GM19035 (cell line): ENCODE data around the gene NOX4.
"Not testable (repeated sequence)": the region's sequence is repeated elsewhere in the genome, so short reads cannot be mapped to it uniquely, and the experiment has no call there.

ENCODE experiments used
- ATAC-seq: cut with Tn5 transposase; IDR thresholded peaks from one replicate; pipeline ENCODE4 v1.9.1; 2021; ENCODE audit not compliant: unreplicated experiment

Gene NOX4

GRCh38 chr11:89463266-89463780 lies 27.9 kb downstream of the NOX4 start:
- no peak for ATAC-seq

DNA sequence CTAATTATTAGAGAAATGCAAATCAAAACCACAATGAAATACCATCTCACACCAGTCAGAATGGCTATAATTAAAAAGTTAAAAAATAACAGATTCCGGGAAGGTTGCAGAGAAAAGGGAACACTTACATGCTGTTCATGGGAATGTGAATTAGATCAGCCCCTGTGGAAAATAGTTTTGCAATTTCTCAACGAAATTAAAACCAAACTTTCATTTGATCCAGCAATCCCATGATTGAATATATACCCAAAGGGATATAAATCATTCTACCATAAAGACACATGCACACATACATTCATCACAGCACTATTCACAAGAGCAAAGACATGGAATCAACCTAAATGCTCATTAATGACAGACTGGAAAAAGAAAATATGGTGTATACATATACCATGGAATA lies 32.5 kb downstream of the NOX4 start:
- no peak for ATAC-seq

GRCh38 chr11:89457190-89457589 lies 34.0 kb downstream of the NOX4 start:
- no peak for ATAC-seq

GRCh38 chr11:89456681-89457080 lies 34.5 kb downstream of the NOX4 start:
- no peak for ATAC-seq

DNA sequence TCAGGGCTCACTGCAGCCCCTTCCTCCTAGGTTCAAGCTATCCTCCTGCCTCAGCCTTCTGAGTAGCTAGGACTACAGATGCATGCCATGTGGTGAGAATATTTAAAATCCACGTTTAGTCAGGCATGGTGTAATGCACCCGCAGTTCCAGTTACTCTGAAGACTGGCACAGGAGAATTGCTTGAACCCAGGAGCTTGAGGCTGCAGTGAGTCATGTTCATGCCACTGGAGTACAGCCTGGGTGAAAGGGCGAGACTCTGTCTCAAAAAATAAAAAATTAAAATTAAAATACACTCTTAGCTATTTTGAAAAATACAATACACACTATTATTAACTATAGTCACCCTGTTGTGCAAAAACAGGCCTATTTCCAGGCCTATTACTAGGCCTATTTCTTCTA lies 38.4 kb downstream of the NOX4 start:
- no peak for ATAC-seq

- no peak for ATAC-seq
Measured at GRCh38 chr11:89447845-89448244, 43.3 kb downstream of the NOX4 start.

DNA sequence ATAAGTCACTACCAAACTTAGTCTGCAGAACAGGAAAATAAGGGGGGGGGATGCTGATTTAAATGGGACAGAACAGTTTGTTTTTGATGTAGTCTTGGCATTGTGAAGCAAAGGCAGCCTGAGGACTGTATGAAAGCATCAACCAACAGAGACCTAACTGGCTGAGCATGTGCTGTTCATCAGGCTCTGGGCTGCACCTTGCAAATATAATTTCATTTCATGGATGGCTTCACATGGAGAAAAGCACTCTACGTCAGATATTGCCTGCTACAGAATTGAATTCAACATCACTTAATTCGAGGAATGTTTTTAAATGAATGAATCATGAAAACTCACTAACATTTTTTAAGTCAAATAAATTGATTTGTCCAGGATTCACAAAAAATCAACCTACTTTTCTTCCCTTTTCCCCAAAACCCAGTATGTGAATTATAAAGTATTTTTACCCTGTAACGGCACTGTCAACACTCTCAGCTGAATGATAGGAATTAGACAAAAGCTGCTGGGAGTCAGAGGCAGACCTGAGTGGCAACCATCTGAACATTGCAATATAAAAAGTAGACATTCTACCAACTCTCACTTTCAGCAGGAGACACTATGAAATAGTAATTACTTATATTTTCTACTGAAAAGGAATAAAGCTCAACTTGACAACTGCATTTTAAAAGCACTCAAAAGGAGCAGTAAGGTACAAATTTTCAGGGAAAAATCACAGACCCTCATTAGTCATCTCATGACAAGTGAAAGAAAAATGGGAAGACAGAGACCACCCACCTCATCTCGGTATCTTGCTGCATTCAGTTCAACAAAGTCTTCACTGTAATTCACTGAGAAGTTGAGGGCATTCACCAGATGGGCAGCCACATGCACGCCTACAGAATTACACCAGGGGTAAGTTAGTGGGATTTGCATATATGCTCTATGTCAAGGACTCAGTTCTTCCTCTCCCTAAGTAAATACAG lies 47.5 kb downstream of the NOX4 start:
- ATAC-seq, result no peak

- ATAC-seq, result no peak
Measured at GRCh38 chr11:89442801-89443200, 48.4 kb downstream of the NOX4 start.

DNA sequence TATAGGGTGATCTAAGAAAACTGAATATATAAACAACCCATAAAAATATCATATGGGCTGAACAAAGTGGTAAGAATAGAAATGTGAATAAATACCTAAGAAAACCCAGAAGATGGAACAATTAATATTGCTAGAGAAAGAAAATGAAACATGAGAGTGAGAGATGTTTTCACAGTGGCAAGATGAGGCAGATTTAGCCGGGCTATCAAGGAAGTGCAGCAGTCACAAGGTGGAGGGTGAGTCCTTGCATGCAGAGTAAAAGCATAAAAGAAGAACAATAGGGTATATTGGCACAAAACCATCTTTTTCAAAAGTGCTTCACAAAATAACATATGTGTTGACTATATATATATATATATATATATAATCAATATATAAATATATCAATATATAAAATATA lies 49.6 kb downstream of the NOX4 start:
- ATAC-seq, result no peak

GRCh38 chr11:89437317-89437716 lies 53.9 kb downstream of the NOX4 start:
- no peak for ATAC-seq

- no peak for ATAC-seq
Measured at GRCh38 chr11:89436071-89436470, 55.1 kb downstream of the NOX4 start.

DNA sequence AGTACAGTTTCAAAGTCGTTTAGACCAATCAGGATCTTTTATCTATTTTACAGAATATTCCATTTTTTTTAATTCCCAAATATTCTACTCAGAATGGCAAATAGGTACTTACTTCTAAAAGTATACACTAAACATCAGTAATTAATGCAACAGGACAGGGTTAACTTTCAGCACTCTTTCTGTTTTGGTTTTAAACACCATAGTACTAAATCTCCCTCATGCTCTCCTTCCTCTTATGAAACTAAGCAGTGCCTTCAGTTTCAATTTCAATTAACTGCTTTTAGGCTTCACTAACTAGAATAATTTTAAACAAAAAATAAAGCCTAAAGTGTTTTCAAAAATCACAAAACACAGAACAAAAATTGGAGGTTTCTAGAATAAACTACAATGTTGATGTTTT lies 57.9 kb downstream of the NOX4 start:
- peak; percentile 73 for ATAC-seq

DNA sequence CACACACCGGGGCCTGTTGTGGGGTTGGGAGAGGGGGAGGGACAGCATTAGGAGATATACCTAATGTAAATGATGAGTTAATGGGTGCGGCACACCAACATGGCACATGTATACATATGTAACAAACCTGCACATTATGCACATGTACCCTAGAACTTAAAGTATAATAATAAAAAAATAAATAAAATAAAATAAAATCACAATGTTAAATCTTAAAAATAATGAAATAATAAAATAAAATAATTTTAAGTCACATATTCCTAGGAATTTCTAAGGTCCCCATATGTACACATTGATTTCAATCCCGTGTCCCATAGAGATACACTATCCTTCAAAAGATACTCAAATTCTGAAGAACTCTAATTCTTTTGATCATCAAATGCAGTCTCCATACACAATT lies 59.0 kb downstream of the NOX4 start:
- ATAC-seq, result not testable (repeated sequence)

GRCh38 chr11:89426501-89426900 lies 64.7 kb downstream of the NOX4 start:
- ATAC-seq, result not testable (repeated sequence)

DNA sequence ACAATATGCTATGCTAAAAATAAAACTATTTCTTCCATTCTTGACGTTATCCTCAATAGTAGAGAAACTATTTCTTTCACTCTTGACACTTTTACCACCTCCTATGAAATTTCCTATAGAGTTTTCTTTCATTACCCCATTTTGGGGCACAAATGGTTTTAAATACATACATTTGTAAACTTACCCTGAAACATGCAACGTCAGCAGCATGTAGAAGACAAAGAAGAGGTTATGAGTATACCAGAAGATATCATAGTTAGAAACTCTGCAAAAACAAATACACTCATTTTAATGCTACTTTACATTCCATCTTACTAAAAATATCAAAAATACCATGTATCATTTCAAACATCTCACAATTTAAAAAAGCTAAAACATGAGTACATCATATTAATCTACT lies 69.5 kb downstream of the NOX4 start:
- no peak for ATAC-seq

- no peak for ATAC-seq
Measured at GRCh38 chr11:89420981-89421380, 70.2 kb downstream of the NOX4 start.

- no peak for ATAC-seq
Measured at GRCh38 chr11:89416961-89417360, 74.2 kb downstream of the NOX4 start.

DNA sequence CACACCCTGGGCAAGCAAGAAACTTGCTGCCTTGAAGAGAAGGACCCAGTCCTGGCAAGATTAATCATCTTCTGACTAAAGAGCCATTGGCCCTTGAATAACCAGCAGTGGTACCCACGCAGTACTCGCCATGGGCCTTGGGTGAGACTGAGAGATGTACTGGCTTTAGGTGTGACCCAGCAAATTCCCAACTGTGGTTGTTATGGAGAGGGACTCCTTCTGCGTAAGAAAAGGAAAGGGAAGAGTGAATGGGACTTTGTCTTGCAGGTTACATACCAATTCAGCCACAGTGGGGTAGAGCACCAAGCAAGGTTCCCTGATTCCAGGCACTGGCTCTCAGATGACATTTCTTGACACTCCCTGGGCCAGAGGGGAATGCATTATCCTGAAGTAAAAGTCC lies 80.1 kb downstream of the NOX4 start:
- ATAC-seq, result not testable (repeated sequence)

GRCh38 chr11:89410666-89411065 lies 80.5 kb downstream of the NOX4 start:
- not testable (repeated sequence) for ATAC-seq

GRCh38 chr11:89408441-89408840 lies 82.7 kb downstream of the NOX4 start:
- not testable (repeated sequence) for ATAC-seq

DNA sequence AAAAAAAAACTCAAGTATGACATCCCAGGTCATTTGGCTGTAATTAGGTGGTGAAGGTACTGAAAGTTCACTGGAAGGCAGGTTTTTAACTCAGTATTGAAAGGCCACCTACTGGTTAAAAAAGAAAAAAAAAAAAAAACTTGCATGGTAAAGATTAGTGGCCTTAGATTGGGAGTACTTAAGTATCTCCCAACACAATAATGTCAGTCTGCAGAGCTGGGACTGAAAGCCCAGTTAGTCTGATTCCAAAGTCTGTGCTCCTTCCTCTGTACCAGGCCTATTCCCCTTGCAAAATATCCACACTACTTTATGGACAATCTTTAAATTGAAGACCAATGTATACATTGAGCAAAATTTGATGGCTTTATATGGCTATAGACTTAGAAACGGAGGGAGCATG lies 85.5 kb downstream of the NOX4 start:
- no peak for ATAC-seq

DNA sequence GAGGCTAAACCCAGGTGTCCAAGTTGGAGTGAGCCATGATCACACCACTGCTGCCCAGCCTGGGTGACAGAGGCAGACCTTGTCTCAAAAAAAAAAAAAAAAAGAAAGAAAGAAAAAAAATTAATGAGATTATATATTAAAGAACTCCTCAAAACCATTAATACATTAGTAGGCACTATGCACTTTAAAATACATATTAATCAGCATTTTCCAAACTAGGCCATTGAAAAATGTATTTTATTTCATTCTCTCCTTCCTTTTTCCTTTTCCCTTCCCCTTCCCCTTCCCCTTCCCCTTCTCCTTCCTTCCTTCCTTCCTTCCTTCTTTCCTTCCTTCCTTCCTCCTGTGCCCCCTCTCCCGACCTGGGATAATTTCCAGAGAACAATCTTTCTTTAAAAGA lies 99.5 kb downstream of the NOX4 start:
- not testable (repeated sequence) for ATAC-seq

GRCh38 chr11:89387501-89387900 lies 103.7 kb downstream of the NOX4 start:
- not testable (repeated sequence) for ATAC-seq
